Esophagus muscularis mucosa (tissue), 4 donors: ENCODE measurements around the gene FCHO2.

Experiments used
- EP300 ChIP-seq: sonication (generic); formaldehyde crosslinking; IDR thresholded peaks from one replicate; pipeline ENCODE4 v1.6.1; 2017; ENCODE audit warnings: antibody characterized with exemption
- POLR2A ChIP-seq: fragments of 450-650 bp; IDR thresholded peaks from one replicate; pipeline ENCODE4 v1.6.1; 2017; ENCODE audit warnings: antibody characterized with exemption, moderate library complexity, mild to moderate bottlenecking, low read depth
- POLR2AphosphoS5 ChIP-seq, 2 donors: sonication (generic); formaldehyde crosslinking; IDR thresholded peaks; one replicate each; pipeline ENCODE4 v1.6.1; 2017; ENCODE audit warnings: antibody characterized with exemption in 2 of 2
- TF ChIP-seq, protein P1 (sequence below), 3 experiments: fragments of 200-600 bp in 2 of 3; fragments of 450-650 bp in 1 of 3; sonication (generic) in 2 of 3; IDR thresholded peaks; one replicate each; pipeline ENCODE4 v1.5.1; 2017 to 2019; ENCODE audit warnings: antibody characterized with exemption in 3 of 3, mild to moderate bottlenecking in 2 of 3, moderate library complexity in 1 of 3

DNA sequence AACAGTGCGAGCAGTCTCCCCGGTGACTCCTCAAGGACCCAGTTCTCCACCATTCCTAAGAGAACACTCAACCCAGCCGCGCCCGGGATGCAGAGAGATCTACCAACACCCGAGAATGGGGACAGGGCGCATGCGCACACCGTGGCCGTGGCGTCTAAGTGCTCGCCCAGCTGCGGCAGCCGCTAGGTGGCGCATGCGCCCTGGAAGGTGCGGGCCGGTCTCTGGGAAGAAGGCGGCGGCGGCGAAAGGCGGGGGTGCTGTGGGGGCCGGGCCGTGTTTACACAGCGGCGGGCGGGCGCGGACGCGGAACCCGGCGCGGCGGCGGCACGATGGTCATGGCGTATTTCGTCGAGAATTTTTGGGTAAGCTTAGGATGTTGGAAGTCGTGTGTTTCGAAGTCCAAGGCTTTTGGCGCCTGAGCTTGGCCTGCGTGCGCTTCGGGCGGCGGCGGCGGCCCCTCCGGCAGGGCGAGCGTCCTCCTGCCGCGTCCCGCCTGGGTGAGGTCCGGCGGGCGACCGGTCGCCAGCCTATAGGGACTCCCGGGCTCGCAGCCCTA lies at the start of gene FCHO2:
- TF ChIP-seq, protein P1, sequence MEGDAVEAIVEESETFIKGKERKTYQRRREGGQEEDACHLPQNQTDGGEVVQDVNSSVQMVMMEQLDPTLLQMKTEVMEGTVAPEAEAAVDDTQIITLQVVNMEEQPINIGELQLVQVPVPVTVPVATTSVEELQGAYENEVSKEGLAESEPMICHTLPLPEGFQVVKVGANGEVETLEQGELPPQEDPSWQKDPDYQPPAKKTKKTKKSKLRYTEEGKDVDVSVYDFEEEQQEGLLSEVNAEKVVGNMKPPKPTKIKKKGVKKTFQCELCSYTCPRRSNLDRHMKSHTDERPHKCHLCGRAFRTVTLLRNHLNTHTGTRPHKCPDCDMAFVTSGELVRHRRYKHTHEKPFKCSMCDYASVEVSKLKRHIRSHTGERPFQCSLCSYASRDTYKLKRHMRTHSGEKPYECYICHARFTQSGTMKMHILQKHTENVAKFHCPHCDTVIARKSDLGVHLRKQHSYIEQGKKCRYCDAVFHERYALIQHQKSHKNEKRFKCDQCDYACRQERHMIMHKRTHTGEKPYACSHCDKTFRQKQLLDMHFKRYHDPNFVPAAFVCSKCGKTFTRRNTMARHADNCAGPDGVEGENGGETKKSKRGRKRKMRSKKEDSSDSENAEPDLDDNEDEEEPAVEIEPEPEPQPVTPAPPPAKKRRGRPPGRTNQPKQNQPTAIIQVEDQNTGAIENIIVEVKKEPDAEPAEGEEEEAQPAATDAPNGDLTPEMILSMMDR (IDR thresholded peaks at IDR 0.05): peak; percentile 77 to 96 (median 80)
- peak; percentile 29 for TF ChIP-seq POLR2A
- peak; percentile 81 to 89 for TF ChIP-seq POLR2AphosphoS5 (IDR thresholded peaks at IDR 0.05)
- TF ChIP-seq EP300: no peak
